OCI-LY7 (cell line): ENCODE results near the gene FAM185A.

ENCODE experiments used
- EZH2phosphoT487 ChIP-seq: fragments of 200-600 bp; sonication (generic); IDR thresholded peaks from 2 replicates; pipeline ENCODE4 v1.6.1; 2018; ENCODE audit warnings: low read depth, borderline replicate concordance, mild to moderate bottlenecking, mixed run types, antibody characterized with exemption, low read length, moderate library complexity, mixed read lengths
- TF ChIP-seq, protein P1 (sequence below): fragments of 200-600 bp; sonication (generic); conservative IDR thresholded peaks from 2 replicates; pipeline ENCODE4 v1.5.1; 2014; ENCODE audit warnings: mild to moderate bottlenecking, antibody characterized with exemption, low read length, moderate library complexity, mixed read lengths

DNA sequence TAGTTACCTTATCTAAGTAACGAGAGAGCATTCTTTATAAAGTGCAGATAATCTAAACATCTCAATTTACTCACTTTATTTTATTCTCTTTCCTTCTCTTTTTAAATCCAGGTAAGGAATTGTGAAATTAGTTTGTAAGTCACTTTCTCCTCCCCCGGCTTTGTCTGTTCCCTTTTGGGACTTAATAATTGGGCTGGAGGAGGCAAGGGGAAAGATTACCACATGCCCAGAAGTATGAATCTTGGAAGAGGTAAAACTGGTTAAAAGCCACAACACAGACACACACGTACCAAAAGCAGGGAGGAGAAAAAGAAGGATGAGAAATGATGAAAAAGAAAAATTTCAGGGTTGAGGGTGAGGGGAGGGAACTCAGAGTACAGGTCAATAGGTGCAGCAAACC lies 100.7 kb downstream of the FAM185A start:
- TF ChIP-seq, protein P1, sequence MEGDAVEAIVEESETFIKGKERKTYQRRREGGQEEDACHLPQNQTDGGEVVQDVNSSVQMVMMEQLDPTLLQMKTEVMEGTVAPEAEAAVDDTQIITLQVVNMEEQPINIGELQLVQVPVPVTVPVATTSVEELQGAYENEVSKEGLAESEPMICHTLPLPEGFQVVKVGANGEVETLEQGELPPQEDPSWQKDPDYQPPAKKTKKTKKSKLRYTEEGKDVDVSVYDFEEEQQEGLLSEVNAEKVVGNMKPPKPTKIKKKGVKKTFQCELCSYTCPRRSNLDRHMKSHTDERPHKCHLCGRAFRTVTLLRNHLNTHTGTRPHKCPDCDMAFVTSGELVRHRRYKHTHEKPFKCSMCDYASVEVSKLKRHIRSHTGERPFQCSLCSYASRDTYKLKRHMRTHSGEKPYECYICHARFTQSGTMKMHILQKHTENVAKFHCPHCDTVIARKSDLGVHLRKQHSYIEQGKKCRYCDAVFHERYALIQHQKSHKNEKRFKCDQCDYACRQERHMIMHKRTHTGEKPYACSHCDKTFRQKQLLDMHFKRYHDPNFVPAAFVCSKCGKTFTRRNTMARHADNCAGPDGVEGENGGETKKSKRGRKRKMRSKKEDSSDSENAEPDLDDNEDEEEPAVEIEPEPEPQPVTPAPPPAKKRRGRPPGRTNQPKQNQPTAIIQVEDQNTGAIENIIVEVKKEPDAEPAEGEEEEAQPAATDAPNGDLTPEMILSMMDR = no peak
- no peak for TF ChIP-seq EZH2phosphoT487
